HepG2 (cell line): ENCODE results near the gene CNOT1. TPM values are rescaled to one million over a fixed set of nuclear protein-coding genes. Genes with fewer than 3 reads are reported as not detected.

Experiments
- ATF1 ChIP-seq: IDR thresholded peaks from 2 replicates; pipeline ENCODE4 v1.6.1; 2016; ENCODE audit warnings: mild to moderate bottlenecking, control low read depth
- BCL6 ChIP-seq: IDR thresholded peaks from 2 replicates; pipeline ENCODE4 v1.6.1; 2016; ENCODE audit warnings: missing genetic modification reagents, missing compliant biosample characterization
- CHCHD3 ChIP-seq: sonication (generic); formaldehyde crosslinking; IDR thresholded peaks from 2 replicates; pipeline ENCODE4 v1.8.0; 2022; ENCODE audit warnings: mild to moderate bottlenecking, missing genetic modification reagents, moderate library complexity
- HDAC2 ChIP-seq: sonication (generic); formaldehyde crosslinking; IDR thresholded peaks from 2 replicates; pipeline ENCODE4 v1.4.0; 2020; ENCODE audit warnings: missing genetic modification reagents
- HNF4G ChIP-seq, 2 experiments: sonication (generic) in 1 of 2; formaldehyde crosslinking in 1 of 2; IDR thresholded peaks; 2 replicates each; pipeline versions ENCODE4 v1.4.0 to v1.6.1; 2011 to 2020; ENCODE audit warnings: borderline replicate concordance in 2 of 2, low read depth in 2 of 2, mild to moderate bottlenecking in 2 of 2, low read length in 1 of 2, missing genetic modification reagents in 1 of 2, moderate library complexity in 1 of 2
- HOXA5 ChIP-seq: sonication (generic); formaldehyde crosslinking; IDR thresholded peaks from 2 replicates; pipeline ENCODE4 v1.4.0; 2020; ENCODE audit warnings: missing genetic modification reagents
- KDM6A ChIP-seq: IDR thresholded peaks from 2 replicates; pipeline ENCODE4 v1.6.1; 2016; ENCODE audit warnings: low read depth
- KLF6 ChIP-seq: IDR thresholded peaks from 2 replicates; pipeline ENCODE4 v1.8.0; 2016; ENCODE audit warnings: missing biosample characterization, missing genetic modification reagents
- NFKB2 ChIP-seq: sonication (generic); formaldehyde crosslinking; IDR thresholded peaks from 2 replicates; pipeline ENCODE4 v1.4.0; 2020; ENCODE audit warnings: missing genetic modification reagents, borderline replicate concordance
- RNF219 ChIP-seq: sonication (generic); formaldehyde crosslinking; IDR thresholded peaks from 2 replicates; pipeline ENCODE4 v1.5.0; 2020; ENCODE audit warnings: mild to moderate bottlenecking, missing genetic modification reagents
- RORA ChIP-seq: sonication (generic); formaldehyde crosslinking; IDR thresholded peaks from 2 replicates; pipeline ENCODE4 v1.5.0; 2020; ENCODE audit warnings: mild to moderate bottlenecking, missing genetic modification reagents, moderate library complexity
- SAFB2 ChIP-seq: sonication (generic); formaldehyde crosslinking; IDR thresholded peaks from 2 replicates; pipeline ENCODE4 v1.5.1; 2020; ENCODE audit warnings: missing genetic modification reagents, low read depth, mild to moderate bottlenecking, borderline replicate concordance
- SATB2 ChIP-seq: sonication (generic); formaldehyde crosslinking; IDR thresholded peaks from 2 replicates; pipeline ENCODE4 v1.5.0; 2020; ENCODE audit warnings: missing genetic modification reagents
- TBX2 ChIP-seq: sonication (generic); formaldehyde crosslinking; IDR thresholded peaks from 2 replicates; pipeline ENCODE4 v1.5.0; 2020; ENCODE audit warnings: missing genetic modification reagents, mild to moderate bottlenecking, borderline replicate concordance
- ZNF225 ChIP-seq: sonication (generic); formaldehyde crosslinking; IDR thresholded peaks from 2 replicates; pipeline ENCODE4 v1.4.0; 2020; ENCODE audit warnings: mild to moderate bottlenecking, missing genetic modification reagents
- ZNF280D ChIP-seq: sonication (generic); formaldehyde crosslinking; IDR thresholded peaks from 2 replicates; pipeline ENCODE4 v1.5.1; 2020; ENCODE audit warnings: mild to moderate bottlenecking, missing genetic modification reagents
- ZNF44 ChIP-seq: sonication (generic); formaldehyde crosslinking; IDR thresholded peaks from 2 replicates; pipeline ENCODE4 v1.5.1; 2020; ENCODE audit warnings: mild to moderate bottlenecking, missing genetic modification reagents
- ZNF891 ChIP-seq: sonication (generic); formaldehyde crosslinking; IDR thresholded peaks from 2 replicates; pipeline ENCODE4 v1.5.0; 2020; ENCODE audit warnings: mild to moderate bottlenecking, missing genetic modification reagents
- polyA plus RNA-seq, 8 experiments: library from polyadenylated mRNA; depleted of rRNA in 3 of 8; stranded (reverse) in 7 of 8; unstranded in 1 of 8; fragments of >200 nt; fragmentation: Illumina TruSeq in 4 of 8; extraction: Trizol in 4 of 8; gene quantifications; 2 replicates each; pipeline versions ENCODE4 v1.2.1 to v1.2.3, GENCODE V29; 2011 to 2016; ENCODE audit warnings: low read depth in 4 of 8, missing spikeins in 1 of 8, mixed read lengths in 1 of 8; ENCODE audit not compliant: insufficient read depth in 1 of 8
- total RNA-seq, 5 experiments: library from RNA; depleted of rRNA; stranded (reverse); fragments of >200 nt; fragmentation: Illumina TruSeq; extraction: Trizol; gene quantifications; 2 replicates each; pipeline ENCODE4 v1.2.3, GENCODE V29; 2016; ENCODE audit warnings: low read depth in 1 of 5
- TF ChIP-seq, protein P1 (sequence below): IDR thresholded peaks from 2 replicates; pipeline ENCODE4 v1.6.1; 2012; ENCODE audit warnings: low read length, improper control_type of control experiment

The CNOT1 gene
- total and polyA plus RNA-seq, 2 of the 13 experiments (the other 11 are each of a cell fraction or from before 2014, with no cell fraction given) = 188 to 232 TPM

GRCh38 chr16:58629733-58630640, at the start of gene CNOT1 (continued):
- TF ChIP-seq HNF4G (IDR thresholded peaks at IDR 0.05; ENCODE audit: borderline replicate concordance, low read depth, low read length) (no peak), HNF4G (CRISPR knock-in tag; IDR thresholded peaks at IDR 0.05; ENCODE audit: borderline replicate concordance, low read depth) (no peak; the same call in 1 of the 2 replicates), CHCHD3 (CRISPR knock-in tag) (no peak), ZNF225 (no peak; the same call in 1 of the 2 replicates), ATF1 (CRISPR knock-in tag) (peak; percentile 98), SATB2 (CRISPR knock-in tag) (0 out of 2 replicates have a peak, but pooled peaks have one; percentile 68), ZNF44 (no peak), SAFB2 (CRISPR knock-in tag) (peak; percentile 79; the same call in 1 of the 2 replicates), BCL6 (CRISPR knock-in tag) (peak; percentile 33), TBX2 (CRISPR knock-in tag) (peak; percentile 74), NFKB2 (peak; percentile 93), ZNF891 (CRISPR knock-in tag) (no peak; the same call in 1 of the 2 replicates), HDAC2 (CRISPR knock-in tag) (peak; percentile 49), RORA (CRISPR knock-in tag) (no peak), RNF219 (CRISPR knock-in tag) (0 out of 2 replicates have a peak, but pooled peaks have one; percentile 75), KLF6 (CRISPR knock-in tag) (peak; percentile 54; the same call in 1 of the 2 replicates), KDM6A (no peak), ZNF280D (CRISPR knock-in tag) (peak; percentile 34), HOXA5 (CRISPR knock-in tag) (peak; percentile 94; the same call in 1 of the 2 replicates)
- TF ChIP-seq, protein P1, sequence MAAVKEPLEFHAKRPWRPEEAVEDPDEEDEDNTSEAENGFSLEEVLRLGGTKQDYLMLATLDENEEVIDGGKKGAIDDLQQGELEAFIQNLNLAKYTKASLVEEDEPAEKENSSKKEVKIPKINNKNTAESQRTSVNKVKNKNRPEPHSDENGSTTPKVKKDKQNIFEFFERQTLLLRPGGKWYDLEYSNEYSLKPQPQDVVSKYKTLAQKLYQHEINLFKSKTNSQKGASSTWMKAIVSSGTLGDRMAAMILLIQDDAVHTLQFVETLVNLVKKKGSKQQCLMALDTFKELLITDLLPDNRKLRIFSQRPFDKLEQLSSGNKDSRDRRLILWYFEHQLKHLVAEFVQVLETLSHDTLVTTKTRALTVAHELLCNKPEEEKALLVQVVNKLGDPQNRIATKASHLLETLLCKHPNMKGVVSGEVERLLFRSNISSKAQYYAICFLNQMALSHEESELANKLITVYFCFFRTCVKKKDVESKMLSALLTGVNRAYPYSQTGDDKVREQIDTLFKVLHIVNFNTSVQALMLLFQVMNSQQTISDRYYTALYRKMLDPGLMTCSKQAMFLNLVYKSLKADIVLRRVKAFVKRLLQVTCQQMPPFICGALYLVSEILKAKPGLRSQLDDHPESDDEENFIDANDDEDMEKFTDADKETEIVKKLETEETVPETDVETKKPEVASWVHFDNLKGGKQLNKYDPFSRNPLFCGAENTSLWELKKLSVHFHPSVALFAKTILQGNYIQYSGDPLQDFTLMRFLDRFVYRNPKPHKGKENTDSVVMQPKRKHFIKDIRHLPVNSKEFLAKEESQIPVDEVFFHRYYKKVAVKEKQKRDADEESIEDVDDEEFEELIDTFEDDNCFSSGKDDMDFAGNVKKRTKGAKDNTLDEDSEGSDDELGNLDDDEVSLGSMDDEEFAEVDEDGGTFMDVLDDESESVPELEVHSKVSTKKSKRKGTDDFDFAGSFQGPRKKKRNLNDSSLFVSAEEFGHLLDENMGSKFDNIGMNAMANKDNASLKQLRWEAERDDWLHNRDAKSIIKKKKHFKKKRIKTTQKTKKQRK = no peak
